HepG2 (cell line): Measurements from ENCODE around the gene AMTN. TPM values are rescaled to one million over a fixed set of nuclear protein-coding genes. Genes with fewer than 3 reads are reported as not detected.

Experiments used
- ATF6 ChIP-seq: sonication (generic); formaldehyde crosslinking; conservative IDR thresholded peaks from 2 replicates; pipeline ENCODE4 v1.4.0; 2020; ENCODE audit warnings: missing genetic modification reagents
- CBFB ChIP-seq: sonication (generic); formaldehyde crosslinking; IDR thresholded peaks from 2 replicates; pipeline ENCODE4 v1.4.0; 2020; ENCODE audit warnings: missing genetic modification reagents
- CREBL2 ChIP-seq: sonication (generic); formaldehyde crosslinking; IDR thresholded peaks from 2 replicates; pipeline ENCODE4 v1.8.1; 2023; ENCODE audit warnings: missing genetic modification reagents, mild to moderate bottlenecking, borderline replicate concordance
- FOXA3 ChIP-seq: IDR thresholded peaks from 2 replicates; pipeline ENCODE4 v1.6.1; 2016; ENCODE audit warnings: missing genetic modification reagents, missing compliant biosample characterization
- GTF2F1 ChIP-seq: fragments of 150-350 bp; IDR thresholded peaks from 2 replicates; pipeline ENCODE4 v1.6.1; 2014; ENCODE audit warnings: low read length
- ISL2 ChIP-seq: sonication (generic); formaldehyde crosslinking; IDR thresholded peaks from 2 replicates; pipeline ENCODE4 v1.5.0; 2020; ENCODE audit warnings: missing genetic modification reagents
- KLF6 ChIP-seq: IDR thresholded peaks from 2 replicates; pipeline ENCODE4 v1.8.0; 2016; ENCODE audit warnings: missing biosample characterization, missing genetic modification reagents
- MATR3 ChIP-seq: sonication (generic); formaldehyde crosslinking; IDR thresholded peaks from 2 replicates; pipeline ENCODE4 v1.4.0; 2020; ENCODE audit warnings: missing genetic modification reagents
- NCOA2 ChIP-seq: sonication (generic); formaldehyde crosslinking; IDR thresholded peaks from 2 replicates; pipeline ENCODE4 v1.8.0; 2022; ENCODE audit warnings: inconsistent platforms
- SKI ChIP-seq: fragments of 450-650 bp; IDR thresholded peaks from one replicate; pipeline ENCODE4 v1.6.1; 2018; ENCODE audit warnings: mild to moderate bottlenecking; ENCODE audit not compliant: partially characterized antibody
- SNAI1 ChIP-seq: sonication (generic); formaldehyde crosslinking; IDR thresholded peaks from 2 replicates; pipeline ENCODE4 v1.5.0; 2020; ENCODE audit warnings: mild to moderate bottlenecking, missing genetic modification reagents, borderline replicate concordance
- TEAD2 ChIP-seq: sonication (generic); formaldehyde crosslinking; IDR thresholded peaks from 2 replicates; pipeline ENCODE4 v1.9.0; 2021; ENCODE audit warnings: missing genetic modification reagents
- TEF ChIP-seq: sonication (generic); formaldehyde crosslinking; IDR thresholded peaks from 2 replicates; pipeline ENCODE4 v1.5.0; 2020; ENCODE audit warnings: missing genetic modification reagents
- TOPORS ChIP-seq: sonication (generic); formaldehyde crosslinking; IDR thresholded peaks from 2 replicates; pipeline ENCODE4 v1.8.0; 2023; ENCODE audit warnings: mild to moderate bottlenecking, missing genetic modification reagents
- ZMYM3 ChIP-seq: sonication (generic); formaldehyde crosslinking; IDR thresholded peaks from 2 replicates; pipeline ENCODE4 v1.5.1; 2020; ENCODE audit warnings: mild to moderate bottlenecking, missing genetic modification reagents
- ZNF10 ChIP-seq: sonication (generic); formaldehyde crosslinking; IDR thresholded peaks from 2 replicates; pipeline ENCODE4 v1.4.0; 2020; ENCODE audit warnings: mild to moderate bottlenecking, low read depth, missing genetic modification reagents, borderline replicate concordance
- ZNF335 ChIP-seq: sonication (generic); formaldehyde crosslinking; IDR thresholded peaks from 2 replicates; pipeline ENCODE4 v1.4.0; 2020; ENCODE audit warnings: missing genetic modification reagents
- ZNF33A ChIP-seq: sonication (generic); formaldehyde crosslinking; IDR thresholded peaks from 2 replicates; pipeline ENCODE4 v1.5.1; 2020; ENCODE audit warnings: missing genetic modification reagents, mild to moderate bottlenecking, moderate library complexity, borderline replicate concordance
- ZNF34 ChIP-seq: sonication (generic); formaldehyde crosslinking; IDR thresholded peaks from 2 replicates; pipeline ENCODE4 v1.4.0; 2020; ENCODE audit warnings: mild to moderate bottlenecking, missing genetic modification reagents, borderline replicate concordance
- ZNF430 ChIP-seq: sonication (generic); formaldehyde crosslinking; IDR thresholded peaks from 2 replicates; pipeline ENCODE4 v1.9.0; 2021; ENCODE audit warnings: mild to moderate bottlenecking, missing genetic modification reagents
- ZNF589 ChIP-seq: sonication (generic); formaldehyde crosslinking; conservative IDR thresholded peaks from 2 replicates; pipeline ENCODE4 v1.8.0; 2022; ENCODE audit warnings: mild to moderate bottlenecking, moderate library complexity, missing genetic modification reagents
- ZNF720 ChIP-seq: sonication (generic); formaldehyde crosslinking; IDR thresholded peaks from 2 replicates; pipeline ENCODE4 v1.4.0; 2020; ENCODE audit warnings: missing genetic modification reagents
- ZSCAN12 ChIP-seq: sonication (generic); formaldehyde crosslinking; IDR thresholded peaks from 2 replicates; pipeline ENCODE4 v1.9.0; 2021; ENCODE audit warnings: mild to moderate bottlenecking, missing genetic modification reagents
- polyA plus RNA-seq, 8 experiments: library from polyadenylated mRNA; depleted of rRNA in 3 of 8; stranded (reverse) in 7 of 8; unstranded in 1 of 8; fragments of >200 nt; fragmentation: Illumina TruSeq in 4 of 8; extraction: Trizol in 4 of 8; gene quantifications; 2 replicates each; pipeline versions ENCODE4 v1.2.1 to v1.2.3, GENCODE V29; 2011 to 2016; ENCODE audit warnings: low read depth in 4 of 8, missing spikeins in 1 of 8, mixed read lengths in 1 of 8; ENCODE audit not compliant: insufficient read depth in 1 of 8
- total RNA-seq, 5 experiments: library from RNA; depleted of rRNA; stranded (reverse); fragments of >200 nt; fragmentation: Illumina TruSeq; extraction: Trizol; gene quantifications; 2 replicates each; pipeline ENCODE4 v1.2.3, GENCODE V29; 2016; ENCODE audit warnings: low read depth in 1 of 5
- TF ChIP-seq, protein P1 (sequence below): sonication (generic); formaldehyde crosslinking; IDR thresholded peaks from 2 replicates; pipeline ENCODE4 v1.4.0; 2020; ENCODE audit warnings: missing genetic modification reagents, borderline replicate concordance
- TF ChIP-seq, protein P2 (sequence below): sonication (generic); formaldehyde crosslinking; IDR thresholded peaks from 2 replicates; pipeline ENCODE4 v1.5.0; 2020; ENCODE audit warnings: mild to moderate bottlenecking, missing genetic modification reagents

The AMTN gene
- total and polyA plus RNA-seq, 2 of the 13 experiments (the other 11 are each of a cell fraction or from before 2014, with no cell fraction given): 0.15 TPM; not detected in 1

GRCh38 chr4:70559924-70560323 is 41.6 kb downstream of the AMTN start (continued):
- TF ChIP-seq CREBL2 (CRISPR knock-in tag): no peak
- TF ChIP-seq TEF: no peak
- TF ChIP-seq, protein P1, sequence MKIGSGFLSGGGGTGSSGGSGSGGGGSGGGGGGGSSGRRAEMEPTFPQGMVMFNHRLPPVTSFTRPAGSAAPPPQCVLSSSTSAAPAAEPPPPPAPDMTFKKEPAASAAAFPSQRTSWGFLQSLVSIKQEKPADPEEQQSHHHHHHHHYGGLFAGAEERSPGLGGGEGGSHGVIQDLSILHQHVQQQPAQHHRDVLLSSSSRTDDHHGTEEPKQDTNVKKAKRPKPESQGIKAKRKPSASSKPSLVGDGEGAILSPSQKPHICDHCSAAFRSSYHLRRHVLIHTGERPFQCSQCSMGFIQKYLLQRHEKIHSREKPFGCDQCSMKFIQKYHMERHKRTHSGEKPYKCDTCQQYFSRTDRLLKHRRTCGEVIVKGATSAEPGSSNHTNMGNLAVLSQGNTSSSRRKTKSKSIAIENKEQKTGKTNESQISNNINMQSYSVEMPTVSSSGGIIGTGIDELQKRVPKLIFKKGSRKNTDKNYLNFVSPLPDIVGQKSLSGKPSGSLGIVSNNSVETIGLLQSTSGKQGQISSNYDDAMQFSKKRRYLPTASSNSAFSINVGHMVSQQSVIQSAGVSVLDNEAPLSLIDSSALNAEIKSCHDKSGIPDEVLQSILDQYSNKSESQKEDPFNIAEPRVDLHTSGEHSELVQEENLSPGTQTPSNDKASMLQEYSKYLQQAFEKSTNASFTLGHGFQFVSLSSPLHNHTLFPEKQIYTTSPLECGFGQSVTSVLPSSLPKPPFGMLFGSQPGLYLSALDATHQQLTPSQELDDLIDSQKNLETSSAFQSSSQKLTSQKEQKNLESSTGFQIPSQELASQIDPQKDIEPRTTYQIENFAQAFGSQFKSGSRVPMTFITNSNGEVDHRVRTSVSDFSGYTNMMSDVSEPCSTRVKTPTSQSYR (CRISPR knock-in tag): peak; percentile 67; the same call in 1 of the 2 replicates
- TF ChIP-seq ZSCAN12: no peak
- no peak for TF ChIP-seq GTF2F1
- no peak for TF ChIP-seq ZNF589 (CRISPR knock-in tag)
- peak; percentile 18; the same call in 1 of the 2 replicates for TF ChIP-seq ISL2
- no peak for TF ChIP-seq ZNF335 (CRISPR knock-in tag)
- no peak for TF ChIP-seq TOPORS
- TF ChIP-seq ZMYM3: no peak
- TF ChIP-seq SKI: peak; percentile 31
- no peak for TF ChIP-seq TEAD2 (CRISPR knock-in tag)
- peak; percentile 77 for TF ChIP-seq FOXA3
- peak; percentile 47; the same call in 1 of the 2 replicates for TF ChIP-seq CBFB (CRISPR knock-in tag)
- no peak for TF ChIP-seq ZNF10 (CRISPR knock-in tag)
- no peak for TF ChIP-seq ATF6
- no peak for TF ChIP-seq SNAI1 (CRISPR knock-in tag)
- no peak for TF ChIP-seq ZNF33A (CRISPR knock-in tag)
- TF ChIP-seq NCOA2 (CRISPR knock-in tag): peak; percentile 86
- no peak for TF ChIP-seq MATR3
- no peak for TF ChIP-seq ZNF34 (CRISPR knock-in tag)
- TF ChIP-seq, protein P2, sequence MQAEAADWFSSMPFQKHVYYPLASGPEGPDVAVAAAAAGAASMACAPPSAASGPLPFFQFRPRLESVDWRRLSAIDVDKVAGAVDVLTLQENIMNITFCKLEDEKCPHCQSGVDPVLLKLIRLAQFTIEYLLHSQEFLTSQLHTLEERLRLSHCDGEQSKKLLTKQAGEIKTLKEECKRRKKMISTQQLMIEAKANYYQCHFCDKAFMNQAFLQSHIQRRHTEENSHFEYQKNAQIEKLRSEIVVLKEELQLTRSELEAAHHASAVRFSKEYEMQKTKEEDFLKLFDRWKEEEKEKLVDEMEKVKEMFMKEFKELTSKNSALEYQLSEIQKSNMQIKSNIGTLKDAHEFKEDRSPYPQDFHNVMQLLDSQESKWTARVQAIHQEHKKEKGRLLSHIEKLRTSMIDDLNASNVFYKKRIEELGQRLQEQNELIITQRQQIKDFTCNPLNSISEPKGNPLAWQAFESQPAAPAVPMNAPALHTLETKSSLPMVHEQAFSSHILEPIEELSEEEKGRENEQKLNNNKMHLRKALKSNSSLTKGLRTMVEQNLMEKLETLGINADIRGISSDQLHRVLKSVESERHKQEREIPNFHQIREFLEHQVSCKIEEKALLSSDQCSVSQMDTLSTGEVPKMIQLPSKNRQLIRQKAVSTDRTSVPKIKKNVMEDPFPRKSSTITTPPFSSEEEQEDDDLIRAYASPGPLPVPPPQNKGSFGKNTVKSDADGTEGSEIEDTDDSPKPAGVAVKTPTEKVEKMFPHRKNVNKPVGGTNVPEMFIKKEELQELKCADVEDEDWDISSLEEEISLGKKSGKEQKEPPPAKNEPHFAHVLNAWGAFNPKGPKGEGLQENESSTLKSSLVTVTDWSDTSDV (CRISPR knock-in tag): no peak
- no peak for TF ChIP-seq ZNF430
- TF ChIP-seq KLF6 (CRISPR knock-in tag): no peak
- no peak for TF ChIP-seq ZNF720 (CRISPR knock-in tag)
